Activated CD4-positive, alpha-beta T cell treated with anti-CD3 and anti-CD28 coated beads for 4 hours (primary cell): Measurements from ENCODE around the gene OR10R2.
"Not testable (repeated sequence)": the region's sequence is repeated elsewhere in the genome, so short reads cannot be mapped to it uniquely, and the experiment has no call there.

Experiments used
- DNase-seq, 2 donors: peaks; one replicate each; pipeline ENCODE4 v3.0.0-alpha.2; 2020

OR10R2 gene, protein sequence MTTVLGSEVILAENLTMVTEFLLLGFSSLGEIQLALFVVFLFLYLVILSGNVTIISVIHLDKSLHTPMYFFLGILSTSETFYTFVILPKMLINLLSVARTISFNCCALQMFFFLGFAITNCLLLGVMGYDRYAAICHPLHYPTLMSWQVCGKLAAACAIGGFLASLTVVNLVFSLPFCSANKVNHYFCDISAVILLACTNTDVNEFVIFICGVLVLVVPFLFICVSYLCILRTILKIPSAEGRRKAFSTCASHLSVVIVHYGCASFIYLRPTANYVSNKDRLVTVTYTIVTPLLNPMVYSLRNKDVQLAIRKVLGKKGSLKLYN

DNA sequence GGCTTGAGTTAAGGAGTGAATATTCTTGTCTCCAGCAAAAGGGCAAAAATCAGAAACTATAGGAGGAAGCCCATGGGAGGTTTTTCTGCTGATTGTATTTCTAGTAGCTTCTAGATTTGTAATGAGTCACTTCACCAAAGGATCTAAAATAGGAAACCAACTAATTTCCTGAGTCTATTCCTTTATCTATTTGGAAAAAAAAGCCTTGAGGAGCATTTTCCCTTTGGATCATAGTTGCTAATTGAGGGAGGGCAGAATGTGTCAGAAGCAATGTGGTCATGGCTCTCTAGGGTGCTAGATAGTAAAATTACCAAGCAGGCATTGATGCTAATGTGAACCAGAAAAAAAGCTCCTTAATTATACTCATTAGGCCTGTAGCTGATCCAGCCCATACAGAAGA lies at the start of gene OR10R2:
TSS of gene OR10R2 (plus strand) at position 301 of the 400 bp plus-strand sequence. CDS start 106 bp downstream, outside the sequence.
- DNase-seq, result no peak

DNA sequence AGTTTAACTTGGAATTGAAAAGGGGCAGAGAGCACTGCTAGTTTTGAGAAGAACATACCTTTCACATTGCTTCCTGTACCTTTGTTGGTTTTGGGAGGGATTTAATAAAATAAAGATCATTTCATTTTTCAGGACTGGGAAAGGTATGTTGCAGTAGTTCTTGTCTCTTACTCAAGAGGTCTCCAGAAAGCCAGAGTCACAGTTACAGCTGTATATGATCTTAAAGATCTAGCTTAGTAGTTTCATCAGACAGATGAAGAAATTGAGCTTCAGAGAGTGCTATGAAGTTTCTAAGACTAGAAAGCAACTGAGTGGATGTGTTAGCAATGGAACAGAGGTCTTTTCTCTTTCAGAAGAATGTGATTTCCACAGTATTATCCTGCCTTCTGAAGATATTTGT lies 47.0 kb upstream of the OR10R2 start:
- no peak for DNase-seq

DNA sequence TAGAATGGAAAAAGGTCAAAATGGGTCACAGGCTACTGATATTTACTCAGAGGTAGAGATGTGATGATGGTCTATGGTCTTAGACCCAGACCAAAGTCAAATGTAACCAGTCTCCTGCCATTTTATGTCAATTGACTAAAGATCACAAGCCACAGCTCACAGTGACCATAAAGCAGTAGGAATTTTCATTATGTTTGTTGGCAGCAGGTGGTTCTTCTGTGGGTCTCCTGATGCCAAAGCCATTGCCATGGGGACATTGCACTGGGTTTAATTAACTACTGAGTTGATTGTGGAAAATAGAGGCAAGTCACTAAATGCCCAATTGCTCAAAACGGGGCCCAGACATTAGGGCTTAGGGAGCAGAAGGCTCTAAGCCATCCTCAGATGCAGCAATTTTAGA lies 45.9 kb upstream of the OR10R2 start, which contains the start of gene OR10K2:
TSS of gene OR10K2 (minus strand) at position 101 of the 400 bp plus-strand sequence. CDS start 5,371 bp downstream, outside the sequence.
- DNase-seq, result no peak

DNA sequence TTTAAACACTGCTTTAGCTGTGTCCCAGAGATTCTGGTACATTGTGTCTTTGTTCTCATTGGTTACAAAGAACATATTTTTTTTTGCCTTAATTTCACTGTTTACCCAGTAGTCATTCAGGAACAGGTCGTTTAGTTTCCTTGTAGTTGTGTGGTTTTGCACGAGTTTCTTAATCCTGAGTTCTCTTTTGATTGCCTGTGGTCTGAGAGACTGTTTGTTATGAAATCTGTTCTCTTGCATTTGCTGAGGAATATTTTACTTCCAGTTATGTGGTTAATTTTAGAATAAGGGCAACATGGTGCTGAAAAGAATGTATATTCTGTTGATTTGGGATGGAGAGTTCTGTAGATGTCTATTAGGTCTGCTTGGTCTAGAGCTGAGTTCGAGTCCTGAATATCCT lies 41.9 kb upstream of the OR10R2 start:
- not testable (repeated sequence) for DNase-seq

DNA sequence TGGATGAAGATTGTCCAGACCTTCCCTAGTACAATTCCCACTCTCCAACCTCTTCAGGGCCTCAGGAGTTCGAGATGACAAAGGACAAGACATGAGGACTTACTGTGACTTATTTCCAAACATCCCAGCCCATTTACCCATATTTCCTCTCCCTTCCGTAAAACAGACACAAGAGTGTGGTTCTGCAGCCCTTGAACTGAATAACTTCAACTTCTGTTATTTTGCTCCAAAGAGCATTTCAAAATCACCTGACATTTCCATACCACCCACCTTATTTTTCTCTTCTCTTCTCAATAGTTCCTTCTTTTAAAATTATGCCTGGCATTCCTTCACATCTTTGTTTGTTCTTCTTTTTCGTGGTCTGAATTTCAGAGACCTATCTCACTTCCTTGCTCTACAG lies 37.3 kb upstream of the OR10R2 start:
- no peak for DNase-seq

DNA sequence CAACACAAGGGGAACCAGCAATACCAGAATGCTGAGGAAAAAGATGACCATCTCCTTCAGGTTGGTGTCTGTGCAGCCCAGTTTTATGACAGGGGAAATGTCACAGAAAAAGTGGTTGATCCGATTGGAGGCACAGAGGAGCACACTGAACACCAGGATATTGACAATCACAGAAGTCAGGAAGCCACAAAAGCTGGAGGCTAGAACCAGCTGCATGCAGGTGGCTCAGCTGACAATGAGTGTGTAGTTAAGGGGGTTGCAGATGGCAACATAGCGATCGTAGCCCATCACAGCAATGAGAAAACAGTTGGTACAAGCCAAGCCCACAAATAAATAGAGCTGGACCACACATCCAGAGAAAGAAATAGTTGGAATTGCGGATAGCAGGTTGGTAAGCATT lies 26.6 kb upstream of the OR10R2 start:
- no peak for DNase-seq

DNA sequence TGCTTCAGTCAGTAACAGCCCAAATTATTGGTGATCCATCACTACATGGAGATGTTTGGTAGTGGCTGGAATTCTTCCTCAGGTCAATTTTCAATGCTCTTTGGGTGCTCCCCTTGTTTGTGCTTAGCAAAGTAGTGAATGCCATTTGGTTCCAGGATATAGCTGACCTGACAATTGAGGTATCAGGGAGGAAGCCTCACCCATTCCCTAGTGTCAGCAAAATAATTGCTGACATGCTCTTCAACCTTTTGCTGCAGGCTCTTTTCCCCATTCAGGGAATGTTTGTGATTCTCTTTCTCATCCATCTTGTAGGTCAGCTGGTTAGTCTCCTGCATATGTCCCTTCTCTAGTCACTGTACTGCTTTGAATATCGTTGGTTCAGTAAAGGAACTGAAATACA lies 17.5 kb upstream of the OR10R2 start:
- DNase-seq, result no peak

DNA sequence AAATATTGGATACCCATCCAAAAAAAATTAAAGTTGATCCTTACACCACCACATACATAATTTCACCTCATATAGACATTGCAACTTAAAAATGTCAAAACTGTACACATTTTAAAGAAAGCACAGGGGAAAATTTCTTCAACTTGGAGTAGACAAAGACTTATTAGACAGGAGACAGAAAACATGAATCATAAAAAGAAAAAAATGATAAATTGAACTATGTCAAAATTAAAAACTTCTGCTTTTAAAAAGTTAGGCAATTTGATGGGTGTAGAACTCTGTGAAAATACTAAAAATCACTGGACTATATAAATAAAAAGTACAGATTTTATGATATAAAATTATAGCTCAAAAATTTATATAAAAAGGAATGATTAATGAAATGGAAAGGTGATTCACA lies 14.8 kb upstream of the OR10R2 start:
- no peak for DNase-seq

DNA sequence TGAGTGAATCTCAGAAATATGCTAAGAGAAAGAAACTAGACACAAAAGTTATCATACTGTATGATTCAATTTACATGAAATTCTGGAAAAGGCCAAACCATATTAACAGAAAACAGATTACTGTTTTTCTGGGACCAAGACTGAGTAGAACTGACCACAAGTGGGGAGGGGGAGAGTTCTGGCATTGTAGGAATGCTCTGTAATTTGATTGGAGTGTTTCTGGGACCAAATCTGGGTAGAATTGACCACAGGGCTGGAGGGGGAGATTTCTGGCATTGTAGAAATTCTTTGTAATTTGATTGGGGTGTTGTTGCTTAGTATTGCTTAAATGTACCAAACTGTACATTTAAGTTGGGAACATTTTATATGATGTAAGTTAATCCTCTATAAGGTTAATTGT lies 13.8 kb upstream of the OR10R2 start:
- DNase-seq, result no peak

DNA sequence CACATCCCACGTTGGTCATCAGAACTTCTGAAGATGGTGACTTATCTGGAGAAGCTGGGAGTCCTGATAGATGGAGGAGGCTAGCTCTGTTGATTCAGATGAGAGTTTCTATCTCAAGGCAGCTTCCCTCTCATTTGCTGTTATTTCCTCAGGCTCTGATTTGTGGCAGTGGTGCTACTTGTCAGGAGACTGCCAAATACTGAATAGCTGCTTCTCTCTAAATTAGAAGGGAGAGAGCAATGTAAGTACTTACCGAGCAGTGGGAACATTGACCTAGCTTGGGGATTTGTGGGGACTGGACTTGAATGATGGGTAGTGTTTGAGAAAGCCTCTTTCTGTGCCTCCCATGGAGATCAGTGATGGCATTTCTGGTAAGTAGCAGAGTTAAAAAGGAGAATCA lies 10.5 kb upstream of the OR10R2 start, which contains the start of gene OR10K1:
TSS of gene OR10K1 (plus strand) at position 301 of the 400 bp plus-strand sequence. CDS start 3,728 bp downstream, outside the sequence.
- no peak for DNase-seq

DNA sequence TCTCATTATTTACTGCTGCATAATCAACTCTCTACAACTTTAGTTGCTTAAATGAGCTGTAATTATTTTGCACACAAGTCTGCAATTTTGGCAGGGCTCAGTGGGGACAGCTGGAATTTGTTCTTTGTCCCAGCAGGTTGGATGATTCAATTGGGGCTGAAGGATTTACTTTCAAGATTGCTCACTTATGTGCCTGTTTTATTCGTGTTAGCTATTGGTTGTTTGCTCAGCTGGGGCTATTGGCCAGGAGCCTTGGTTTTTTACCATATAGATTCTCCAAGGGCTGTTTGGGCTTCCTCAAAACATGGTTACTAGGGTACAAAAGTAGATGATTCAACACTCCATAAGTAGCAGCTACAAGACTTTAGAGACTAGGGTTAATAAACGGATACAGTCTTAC lies 13.4 kb downstream of the OR10R2 start:
- DNase-seq, result no peak

DNA sequence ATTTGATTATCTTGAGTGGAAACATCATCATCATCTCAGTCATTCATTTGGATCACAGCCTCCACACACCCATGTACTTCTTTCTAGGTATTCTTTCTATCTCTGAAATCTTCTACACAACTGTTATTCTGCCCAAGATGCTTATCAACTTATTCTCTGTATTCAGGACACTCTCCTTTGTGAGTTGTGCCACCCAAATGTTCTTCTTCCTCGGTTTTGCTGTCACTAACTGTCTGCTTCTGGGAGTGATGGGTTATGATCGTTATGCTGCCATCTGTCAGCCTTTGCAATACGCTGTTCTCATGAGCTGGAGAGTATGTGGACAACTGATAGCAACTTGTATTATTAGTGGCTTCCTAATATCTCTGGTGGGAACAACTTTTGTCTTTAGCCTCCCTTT lies 19.3 kb downstream of the OR10R2 start:
- DNase-seq, result no peak

DNA sequence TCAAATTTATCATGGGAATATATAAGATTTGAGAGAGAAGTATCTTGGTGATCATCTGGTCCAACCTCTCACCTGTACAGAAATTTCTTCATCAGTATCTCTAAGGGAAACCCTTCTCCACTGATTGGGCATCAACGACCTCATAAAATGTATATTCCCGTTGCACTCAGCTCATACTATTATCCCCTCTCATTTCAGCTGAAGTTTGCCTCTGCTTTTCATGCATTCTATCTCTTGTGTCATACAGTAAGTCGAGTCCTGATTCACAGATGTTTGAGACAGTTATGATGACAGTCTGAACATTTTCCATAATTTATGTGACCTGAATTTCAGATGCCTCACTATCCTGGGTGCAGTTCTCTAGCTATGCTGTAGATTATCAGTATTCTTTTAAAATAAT lies 21.0 kb downstream of the OR10R2 start:
- no peak for DNase-seq

DNA sequence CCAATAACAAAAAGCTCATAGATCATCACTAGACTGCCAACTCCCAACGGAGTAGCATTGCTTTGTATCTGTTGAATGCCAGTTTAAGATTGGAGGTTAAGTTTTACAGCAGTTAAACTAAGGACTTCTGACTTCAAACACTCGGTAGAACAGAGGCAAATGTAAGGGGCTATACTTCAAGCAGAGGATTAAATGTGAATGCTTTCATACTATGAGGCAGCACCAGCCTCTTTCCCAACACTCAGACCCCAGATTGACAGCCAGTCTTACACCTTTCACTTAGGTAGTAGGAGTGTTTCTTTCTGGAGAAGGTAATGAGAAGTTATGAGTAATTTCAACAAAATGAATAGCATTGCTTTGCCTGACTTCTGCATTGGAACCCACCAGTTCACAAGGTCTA lies 22.8 kb downstream of the OR10R2 start:
- no peak for DNase-seq

DNA sequence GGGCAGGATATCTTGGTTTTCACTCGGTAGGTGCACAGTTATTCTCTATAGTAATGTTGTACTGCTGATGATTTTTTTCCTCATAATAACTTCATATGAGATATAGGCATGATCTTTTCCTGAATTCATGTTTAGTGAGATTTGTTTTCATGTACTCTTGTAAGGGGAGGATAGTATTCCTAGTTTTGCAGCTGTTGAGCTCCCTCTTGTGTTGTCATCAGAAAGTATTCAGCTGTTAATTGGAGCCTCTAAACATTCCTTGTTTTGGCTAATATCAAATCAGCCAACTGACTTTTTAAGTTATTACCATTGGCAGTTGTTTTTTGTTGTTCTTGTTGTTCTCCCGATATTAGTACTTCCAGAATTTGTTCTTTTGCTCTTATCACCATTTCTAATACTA lies 24.4 kb downstream of the OR10R2 start:
- no peak for DNase-seq

DNA sequence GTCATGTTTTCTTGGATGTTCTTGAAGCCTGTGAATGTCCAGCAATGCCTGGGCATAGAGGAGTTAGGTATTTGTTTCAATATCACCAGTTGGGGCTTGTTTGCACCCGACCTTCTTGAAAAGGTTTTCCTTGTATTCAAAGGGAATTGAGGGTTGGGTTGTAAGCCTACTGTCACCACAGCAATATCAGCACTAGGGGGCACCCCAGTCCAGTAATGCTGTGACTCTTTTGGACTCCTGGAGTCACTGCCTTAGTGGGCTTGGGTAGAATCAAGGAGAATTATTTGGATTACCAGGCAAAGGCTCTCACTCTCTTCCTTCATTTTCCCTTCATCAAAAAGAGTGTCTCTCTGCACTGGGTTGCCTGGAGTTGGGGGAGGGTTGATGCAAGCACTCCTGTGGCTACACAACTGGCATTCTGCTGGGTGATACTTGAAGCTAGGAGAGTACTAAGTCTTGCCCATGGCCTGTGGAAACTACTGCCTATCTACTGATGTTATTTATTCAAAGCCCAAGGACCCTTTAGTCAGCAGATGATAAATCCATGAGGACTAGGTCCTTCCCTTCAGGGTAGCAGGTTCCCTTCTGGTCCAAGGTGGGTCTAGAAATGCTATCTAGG lies 34.5 kb downstream of the OR10R2 start:
- peak; percentile 7 to 29 for DNase-seq

DNA sequence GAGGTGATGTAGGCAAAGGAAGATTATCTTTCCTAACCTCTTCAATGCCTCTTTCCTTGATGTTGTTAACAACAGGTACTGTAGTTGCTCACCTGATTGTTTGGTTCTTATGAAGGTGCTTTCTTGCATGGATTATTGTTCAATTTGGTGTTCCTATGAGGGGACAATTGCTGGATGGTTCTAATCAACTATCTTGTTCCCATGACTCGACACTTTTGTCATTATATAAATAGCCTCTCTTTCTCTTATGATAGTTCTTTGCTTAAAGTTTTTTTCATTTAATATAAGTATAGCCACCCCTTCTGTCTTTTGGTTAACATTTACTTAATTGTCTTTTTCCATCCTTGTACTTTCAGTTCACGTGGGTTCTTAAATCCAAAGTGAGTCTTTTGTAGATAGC lies 35.5 kb downstream of the OR10R2 start:
- no peak for DNase-seq

DNA sequence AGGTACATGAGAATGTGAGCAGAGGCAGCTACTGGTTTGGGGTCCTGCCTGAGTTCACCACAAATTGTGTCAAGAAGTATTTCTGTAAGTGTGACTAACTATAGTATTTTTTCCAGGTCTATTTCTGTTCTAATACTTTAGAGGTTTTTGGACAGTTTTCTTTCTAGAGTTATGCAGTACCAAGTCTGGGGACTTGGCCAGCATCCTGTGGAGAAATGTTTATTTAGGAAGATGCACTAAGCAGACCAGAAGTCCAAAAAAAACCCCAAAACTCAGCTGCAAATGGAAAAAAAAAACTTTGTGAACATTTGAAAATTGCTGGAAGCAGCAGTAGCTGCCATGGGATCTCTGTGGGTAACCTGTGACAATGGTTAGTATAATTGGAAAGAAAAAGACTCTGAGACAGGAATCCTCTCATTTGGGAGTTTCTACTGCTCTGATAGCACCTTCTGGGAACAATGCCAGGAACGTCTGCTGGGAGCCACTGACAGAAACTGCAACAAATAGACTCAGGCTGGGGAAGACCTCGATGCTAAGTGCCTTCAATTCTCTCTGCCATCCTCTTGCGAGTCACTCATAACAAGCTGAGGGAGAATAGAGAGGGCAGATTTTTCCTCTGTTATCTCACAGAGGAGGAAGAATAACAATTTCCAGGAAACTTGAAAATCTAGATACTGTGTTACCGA lies 37.6 kb downstream of the OR10R2 start:
- DNase-seq, result no peak

DNA sequence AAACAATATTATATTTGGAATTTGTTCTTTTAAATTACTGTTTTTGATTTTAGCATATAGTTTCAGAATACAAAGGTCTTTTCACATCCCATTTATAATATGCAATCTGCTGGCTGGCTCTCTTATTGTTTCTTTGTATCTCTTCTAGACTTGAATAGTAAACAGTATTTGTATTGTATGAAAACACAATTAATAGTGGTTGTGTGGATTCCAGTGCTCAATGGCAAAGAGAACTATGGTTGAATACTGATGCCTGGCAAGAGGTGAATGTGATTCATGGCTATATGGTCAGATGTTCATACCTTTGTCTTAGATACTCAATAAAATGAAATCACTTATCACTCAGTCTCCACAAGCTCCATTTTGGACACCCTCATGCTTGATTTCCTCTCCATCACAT lies 44.9 kb downstream of the OR10R2 start:
- DNase-seq, result no peak

DNA sequence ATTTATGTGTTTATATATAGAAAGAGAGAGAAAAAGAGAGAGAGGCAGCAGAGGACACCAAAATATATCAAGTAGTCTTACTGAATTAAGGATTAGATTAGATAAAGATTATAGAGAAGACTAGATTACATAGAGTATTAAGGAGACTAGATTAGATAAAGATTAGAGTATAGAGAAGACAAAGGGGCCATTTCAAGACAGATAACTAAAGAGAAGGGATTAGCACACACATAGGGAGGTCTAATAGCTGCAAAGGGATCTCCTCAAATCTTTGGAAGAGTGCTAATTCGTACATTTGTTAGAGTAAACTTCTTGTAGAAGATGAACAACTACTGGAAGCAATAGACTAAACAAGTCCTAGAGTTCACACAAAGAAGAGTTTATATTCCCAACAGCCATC lies 48.0 kb downstream of the OR10R2 start:
- no peak for DNase-seq

DNA sequence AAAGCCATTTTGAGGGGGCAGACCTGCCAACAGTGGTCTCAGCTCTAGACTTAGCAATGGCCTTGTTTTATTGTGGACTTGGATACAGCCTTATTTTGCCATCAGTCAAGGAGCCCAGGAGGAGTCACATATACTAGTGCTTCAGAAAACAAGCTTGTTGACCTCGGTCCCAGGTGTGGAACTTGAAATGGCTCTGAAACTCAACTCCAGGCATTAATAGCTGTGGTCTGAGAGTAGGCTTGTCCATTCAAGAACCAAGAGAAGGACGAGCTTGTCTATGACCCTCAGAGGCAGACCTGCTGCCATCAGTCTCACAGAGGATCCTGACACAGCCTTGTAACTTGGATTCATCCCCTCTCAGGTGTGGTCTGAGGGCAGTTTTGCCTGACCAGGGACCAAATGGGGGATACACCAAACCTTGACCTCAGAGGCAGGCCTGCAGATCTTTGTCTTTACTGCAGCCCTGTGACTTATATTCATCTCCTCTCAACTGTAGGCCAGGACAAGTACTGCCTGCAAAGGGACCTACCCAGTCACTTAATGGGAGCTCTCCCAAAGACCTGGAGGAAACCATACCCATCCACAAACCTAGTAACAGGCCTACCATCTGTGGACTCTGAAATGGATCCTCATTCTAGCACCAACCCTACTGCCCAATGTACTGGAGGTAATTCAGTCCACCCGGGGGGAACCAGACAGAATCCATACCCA lies 49.1 kb downstream of the OR10R2 start:
- DNase-seq, result no peak

DNA sequence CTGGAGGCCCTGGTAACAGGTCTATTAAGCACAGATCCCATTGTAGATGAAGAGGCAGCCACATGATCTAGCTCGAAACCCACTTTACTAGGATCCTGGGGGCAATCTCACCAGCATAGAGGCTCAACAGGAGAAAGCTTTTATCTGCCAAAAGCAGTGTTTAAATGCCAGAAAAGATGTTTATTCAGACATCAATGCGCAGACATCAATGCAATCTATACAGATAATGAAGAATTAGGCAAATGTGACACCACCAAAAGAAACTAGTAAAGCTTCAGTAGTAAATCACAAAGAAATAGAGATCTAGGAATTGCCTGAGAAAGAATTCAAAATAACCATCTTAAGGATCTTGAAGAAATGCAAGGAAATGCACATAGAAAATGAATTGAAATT lies 49.6 kb downstream of the OR10R2 start:
- DNase-seq, result no peak

DNA sequence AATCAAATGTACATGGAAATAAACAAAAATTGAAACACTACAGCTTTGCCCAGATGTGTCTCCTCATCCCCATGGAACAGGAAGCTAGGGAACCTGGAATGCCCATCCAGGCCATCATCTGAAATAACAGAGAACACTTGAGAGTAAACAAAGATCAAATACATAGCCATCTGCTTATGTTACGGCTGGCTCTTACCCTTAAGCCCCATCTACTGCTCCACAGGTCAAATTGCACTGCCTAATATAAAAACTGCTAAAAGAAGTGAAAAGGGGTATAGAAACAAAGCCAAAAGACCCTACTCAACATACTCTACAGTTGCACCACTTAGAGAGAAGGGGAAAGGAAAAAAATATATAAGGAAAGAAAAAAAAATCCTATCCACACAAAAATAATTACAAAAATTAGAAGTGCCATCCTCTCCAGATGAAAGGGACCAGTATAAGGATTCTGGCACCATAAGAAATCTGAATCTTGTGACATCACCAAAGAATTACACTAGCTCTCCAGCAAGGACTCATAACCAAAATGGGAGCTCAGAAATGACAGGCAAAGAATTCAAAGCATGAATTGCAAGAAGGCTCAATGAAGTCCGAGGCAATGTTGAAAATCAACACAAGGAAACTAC lies 55.3 kb downstream of the OR10R2 start:
- DNase-seq, result no peak
